Right cardiac atrium (tissue), 5 donors: Measurements from ENCODE around the gene PLEKHH1. TPM values are rescaled to one million over a fixed set of nuclear protein-coding genes. Genes with fewer than 3 reads are reported as not detected.
A peak's percentile ranks its signal among the peaks of the same experiment; 100 is the strongest.
"Not testable (repeated sequence)": the region's sequence is repeated elsewhere in the genome, so short reads cannot be mapped to it uniquely, and the experiment has no call there.

Experiments used
- ATAC-seq, 2 donors: fragments of 200-7000 bp; cut with Tn5 transposase; one replicate each; pipeline versions ENCODE4 v1.8.0 to v1.9.1; 2020; ENCODE audit warnings: moderate library complexity in 2 of 2, mild to moderate bottlenecking in 1 of 2
- DNase-seq, 3 donors: peaks; one replicate each; pipeline ENCODE4 v3.0.0-alpha.2; 2020
- H3K27ac ChIP-seq: one replicate; pipeline ENCODE4 v1.5.1; 2013; ENCODE audit warnings: mild to moderate bottlenecking, low read length, control low read depth, moderate library complexity
- H3K27me3 ChIP-seq: one replicate; pipeline ENCODE4 v1.6.1; 2013; ENCODE audit not compliant: control insufficient read depth, insufficient read depth
- H3K4me1 ChIP-seq: one replicate; pipeline ENCODE4 v1.6.1; 2013; ENCODE audit warnings: low read length; ENCODE audit not compliant: control insufficient read depth, insufficient read depth
- H3K4me3 ChIP-seq: one replicate; pipeline ENCODE4 v1.5.1; 2013; ENCODE audit warnings: low read length, control low read depth
- H3K9me3 ChIP-seq: one replicate; pipeline ENCODE4 v1.6.1; 2013; ENCODE audit warnings: low read length; ENCODE audit not compliant: control insufficient read depth
- WGBS: extraction: QIAGEN DNeasy Blood & Tissue Kit; methylation state at CpG from one replicate; pipeline ENCODE4 v1.1.7; 2013; 5-methylcytosine and 5-hydroxymethylcytosine counted together
- intact Hi-C, 4 donors: fragments of 100-400 bp; cut with DNase I; formaldehyde crosslinking; loops; one replicate each; pipeline versions ENCODE4 v1.11.0 to v1.14.0; 2022 to 2023
- polyA plus RNA-seq: library from polyadenylated mRNA; stranded (reverse); fragments of 200-250 nt; gene quantifications from one replicate; pipeline ENCODE4 v1.2.3, GENCODE V29; 2013
- total RNA-seq, 4 donors: library from RNA; stranded (reverse); fragmentation: NEBNext Ultra II Directional; extraction: Animal tissue kit (Norgen Biotek cat#: 25700); gene quantifications; one replicate each; pipeline ENCODE4 v1.2.1, GENCODE V29; 2021
- donor health status: healthy with polysubstance abuse.
- donor health status: DM: no; HTN: yes; CAD: no.
- donor health status: DM: no; HTN: no; CAD: no.
- donor health status: DM: no; HTN: yes; CAD: no; lungs with severe emphysema.
- donor health status: DM: yes; HTN: yes; CAD: no.

The PLEKHH1 gene
- total and polyA plus RNA-seq, 5 donors, result 2.5 to 6.5 (median 4.0) TPM

DNA sequence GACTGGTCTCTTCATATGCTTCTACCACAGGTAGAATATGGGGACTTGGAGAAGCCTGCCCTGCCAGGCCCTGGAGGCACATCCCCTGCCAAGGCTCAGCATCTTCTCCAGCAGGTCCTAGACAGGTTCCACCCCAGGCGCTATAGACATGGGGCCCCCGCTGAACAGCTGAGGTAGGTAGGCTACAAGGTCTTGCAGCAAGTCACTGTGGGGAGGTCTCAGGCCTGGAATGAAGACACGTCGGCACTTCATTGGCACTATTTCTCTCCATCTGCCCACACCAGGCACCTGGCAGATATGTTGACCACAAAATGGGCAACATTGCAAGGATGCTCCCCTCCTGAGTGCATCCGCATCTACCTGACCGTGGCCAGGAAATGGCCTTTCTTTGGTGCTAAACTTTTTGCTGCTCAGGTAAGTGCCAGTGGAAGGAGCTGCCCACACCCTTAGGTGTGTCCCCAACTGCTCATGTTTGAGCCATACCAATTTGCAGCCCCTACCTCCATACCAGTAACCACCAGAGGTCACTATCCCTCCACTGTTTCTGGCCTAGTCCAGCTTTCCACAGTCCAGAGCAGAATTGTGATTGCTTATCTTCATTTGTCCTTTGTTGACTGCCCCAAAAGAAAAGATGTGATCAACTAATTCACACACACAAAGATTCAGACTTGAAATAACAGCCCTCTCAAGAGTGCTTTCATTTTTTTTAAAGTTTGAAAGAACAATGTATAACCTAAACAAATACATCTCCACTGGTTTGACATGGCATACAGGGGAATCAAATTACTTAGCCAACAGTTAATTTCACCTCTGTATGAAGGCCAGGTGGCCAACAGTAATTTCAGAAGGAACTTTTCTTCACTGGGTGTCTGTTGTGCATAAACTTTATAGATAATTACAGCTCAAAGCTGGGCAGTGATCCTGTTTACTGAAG lies 50.9 kb downstream of the PLEKHH1 start:
- no peak overlapping the region for H3K27ac ChIP-seq
- H3K4me3 ChIP-seq, result no peak overlapping the region
- ATAC-seq, result peak; percentile 75 to 80
- no peak for DNase-seq
- no peaks in the 10 kb centered on the region for H3K4me1 ChIP-seq
- intact Hi-C loops, result loop anchor here in 3 of 4 donors (10.0 kb wide), 1 partner anchor 121 kb away; the partner anchor contains the start of gene RDH12 (in 3 of the 3)
- no peaks in the 10 kb centered on the region for H3K27me3 ChIP-seq
- H3K9me3 ChIP-seq, result no peaks in the 10 kb centered on the region
- 85% methylated on average over 6 of the region's 6 CpGs for WGBS

DNA sequence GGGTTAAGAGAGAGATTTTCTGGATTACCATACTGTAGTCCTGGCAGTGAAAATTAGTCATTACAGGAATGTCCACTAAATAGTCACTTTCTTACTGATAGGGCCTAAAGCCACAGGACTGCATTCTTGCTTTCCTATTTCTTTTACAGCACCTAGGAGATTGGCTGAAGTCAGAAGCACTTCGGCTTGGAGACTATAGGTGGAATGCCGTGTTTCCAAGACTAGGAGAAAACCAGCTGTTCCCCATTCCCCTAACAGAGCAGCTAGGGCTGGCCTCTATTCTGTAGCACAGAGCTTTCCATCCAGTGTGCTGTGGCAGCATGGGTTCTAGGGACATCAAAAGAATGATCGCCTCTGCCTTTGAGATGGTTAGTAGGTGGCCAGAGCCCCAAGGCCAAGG lies 51.9 kb downstream of the PLEKHH1 start:
- Histone ChIP-seq H3K27me3 (no peaks in the 10 kb centered on the region), H3K27ac (no peak overlapping the region), H3K9me3 (no peaks in the 10 kb centered on the region), H3K4me3 (no peak overlapping the region), H3K4me1 (no peaks in the 10 kb centered on the region)
- intact Hi-C loops, result loop anchor here in 3 of 4 donors (10.0 kb wide), 1 partner anchor 120 kb away; the partner anchor contains the start of gene RDH12 (in 3 of the 3)
- DNase-seq (no peak), ATAC-seq (no peak)
- 82% methylated on average over 3 of the region's 3 CpGs for WGBS

DNA sequence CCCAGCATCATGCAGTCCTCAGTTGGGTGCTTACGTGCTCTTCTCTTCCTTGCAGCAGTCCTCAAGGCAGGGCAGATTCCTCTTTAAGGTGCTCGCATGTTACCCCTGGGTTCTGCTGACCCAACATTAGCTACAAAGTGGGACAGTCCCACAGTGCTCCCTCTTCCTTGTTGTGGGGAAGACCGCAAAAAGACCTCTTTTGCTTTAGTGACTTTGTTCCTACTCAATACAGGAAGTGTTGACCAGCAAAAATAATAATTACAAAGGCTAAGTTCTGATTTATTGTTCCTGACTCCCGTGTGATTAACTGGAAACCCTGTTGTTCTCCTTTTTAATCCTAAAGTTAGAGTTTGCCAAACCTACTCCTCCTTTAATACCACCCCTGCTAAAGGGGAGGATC lies 53.3 kb downstream of the PLEKHH1 start:
- no peaks in the 10 kb centered on the region for H3K27me3 ChIP-seq
- intact Hi-C loops, result loop anchor here in 3 of 4 donors (10.0 kb wide), 1 partner anchor 118 kb away; the partner anchor contains the start of gene RDH12 (in 3 of the 3)
- H3K9me3 ChIP-seq, result no peaks in the 10 kb centered on the region
- ATAC-seq (no peak), DNase-seq (no peak)
- 72% methylated on average over 4 of the region's 4 CpGs for WGBS
- H3K27ac ChIP-seq, result no peak overlapping the region
- no peaks in the 10 kb centered on the region for H3K4me1 ChIP-seq
- H3K4me3 ChIP-seq, result no peak overlapping the region

DNA sequence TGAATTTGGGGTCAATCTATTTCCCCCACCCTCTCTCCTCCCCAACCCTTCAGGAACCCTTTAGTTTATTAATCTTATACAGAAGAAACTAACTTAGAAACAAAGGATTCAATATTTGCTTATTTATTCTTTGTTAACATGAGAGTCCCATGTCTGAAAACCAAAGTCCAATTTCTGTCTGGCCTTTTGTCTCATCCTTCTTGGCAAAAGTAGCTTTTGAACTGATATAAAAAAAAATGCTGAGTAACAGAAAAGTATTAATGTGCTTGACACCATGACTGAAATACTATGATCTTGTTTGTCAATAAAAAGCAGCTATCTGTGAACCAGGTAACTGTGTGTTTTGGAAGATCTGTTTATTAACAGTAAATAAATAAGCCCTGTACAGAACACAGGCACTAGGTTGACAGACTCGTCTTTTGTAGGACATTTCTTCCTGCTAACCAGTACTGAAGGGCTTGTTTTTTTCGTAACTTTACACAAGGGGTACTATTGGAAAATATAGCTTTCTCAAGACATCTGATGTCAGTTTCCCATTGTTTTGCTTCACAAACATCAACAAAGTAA lies 56.2 kb downstream of the PLEKHH1 start:
- Histone ChIP-seq H3K4me1 (no peaks in the 10 kb centered on the region), H3K27ac (no peak overlapping the region), H3K9me3 (no peaks in the 10 kb centered on the region), H3K4me3 (no peak overlapping the region), H3K27me3 (no peaks in the 10 kb centered on the region)
- intact Hi-C loops, result loop anchor here in 3 of 4 donors (10.0 kb wide), 1 partner anchor 116 kb away; the partner anchor contains the start of gene RDH12 (in 3 of the 3)
- DNase-seq (no peak), ATAC-seq (no peak)
- 41% methylated on average over 2 of the region's 2 CpGs for WGBS

DNA sequence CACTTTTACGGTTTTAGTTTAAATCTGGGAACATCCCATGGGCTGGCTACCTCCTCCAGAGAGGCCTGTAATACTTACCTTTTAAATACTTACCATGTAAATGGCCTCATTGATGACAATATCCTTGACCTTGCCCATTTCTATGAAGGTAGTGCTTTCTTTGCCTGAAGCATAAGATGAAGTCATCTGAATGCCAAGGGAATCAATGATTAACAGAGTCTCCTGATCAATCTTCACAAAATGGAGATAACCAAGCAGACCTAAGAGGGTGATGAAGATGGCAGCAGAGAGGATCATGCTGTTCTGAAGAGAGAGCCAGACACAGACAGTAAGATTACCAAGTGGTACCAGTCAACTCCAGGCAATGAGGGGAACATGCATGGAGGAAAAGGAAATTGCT lies 60.6 kb downstream of the PLEKHH1 start:
- H3K27me3 ChIP-seq, intact Hi-C loops, H3K9me3 ChIP-seq, ATAC-seq, H3K4me3 ChIP-seq, H3K4me1 ChIP-seq, H3K27ac ChIP-seq, DNase-seq: not testable (repeated sequence)
- whole genome bisulfite sequencing, result 0% methylated on average over 1 of the region's 1 CpG

DNA sequence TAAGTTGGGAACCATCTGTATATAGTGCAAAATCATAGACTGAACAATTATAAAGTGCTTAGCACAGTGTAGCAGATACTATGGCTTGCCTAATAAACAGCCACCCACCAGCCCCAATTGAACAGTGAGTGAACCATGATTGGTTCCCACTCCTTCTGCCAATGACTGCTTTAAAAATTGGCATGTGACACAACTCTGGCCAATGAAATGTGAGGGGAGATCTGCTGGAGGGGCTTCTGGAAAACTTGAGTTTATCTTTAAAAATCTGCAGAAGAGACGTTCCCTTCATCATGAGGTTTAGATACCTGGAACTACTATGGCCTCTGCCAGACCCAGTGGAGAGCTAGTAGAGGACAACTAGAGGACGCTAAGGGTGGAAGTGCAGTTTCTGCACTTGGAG lies 62.3 kb downstream of the PLEKHH1 start:
- ATAC-seq (no peak), DNase-seq (no peak)
- 92% methylated on average over 2 of the region's 2 CpGs for WGBS
- Histone ChIP-seq H3K9me3 (no peaks in the 10 kb centered on the region), H3K27ac (no peak overlapping the region), H3K4me1 (no peaks in the 10 kb centered on the region), H3K4me3 (no peak overlapping the region), H3K27me3 (no peaks in the 10 kb centered on the region)
- intact Hi-C loops, result no loop called here

DNA sequence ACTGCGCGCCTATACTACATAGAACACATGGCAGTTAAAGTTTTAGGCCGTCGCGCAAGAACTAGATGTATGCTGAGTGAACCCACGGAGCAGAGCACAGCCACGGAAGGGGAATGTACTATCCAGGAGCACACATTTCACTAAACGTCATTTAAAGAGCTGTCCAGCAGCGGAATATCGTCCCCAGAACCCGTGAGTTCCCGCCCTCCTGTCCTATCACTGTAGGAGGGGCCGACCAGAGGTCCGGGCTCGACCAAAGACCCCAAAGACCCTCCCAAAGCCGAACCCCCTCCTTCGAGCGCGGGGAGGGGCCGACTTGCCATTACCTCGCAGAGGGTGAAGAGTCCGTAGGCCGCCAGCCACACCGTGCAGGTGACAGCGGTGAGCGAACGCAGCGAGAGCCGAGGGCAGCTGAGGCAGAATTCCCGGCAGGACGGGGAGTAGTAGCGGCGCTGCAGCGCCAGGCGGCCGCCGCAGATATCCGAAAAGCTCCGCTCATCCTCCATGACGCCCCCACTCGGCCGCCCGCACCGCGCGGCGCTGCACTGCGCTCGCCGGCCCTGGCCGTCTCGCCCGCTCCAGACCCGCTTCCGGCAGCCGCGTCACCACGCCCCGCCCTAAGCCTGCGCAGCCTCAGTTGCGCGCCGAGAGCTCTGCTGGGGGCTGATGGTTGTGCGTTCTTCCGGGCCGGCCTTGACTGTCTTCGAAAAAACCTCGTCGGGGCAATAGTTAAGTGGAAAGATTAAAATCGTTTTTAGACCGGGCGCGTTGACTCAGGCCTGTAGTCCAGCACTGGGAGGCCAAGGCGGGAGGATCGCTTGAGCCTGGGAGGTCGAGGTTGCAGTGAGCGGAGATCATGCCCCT lies 66.8 kb downstream of the PLEKHH1 start, which contains the start of gene PIGH:
Gene PIGH, minus strand, starts transcription at position 571 of the 864 bp plus-strand sequence. Its CDS starts 65 bp downstream, at position 506.
- H3K27me3 ChIP-seq, result no peaks in the 10 kb centered on the region
- peak; percentile 91 to 97 (median 96) for DNase-seq
- peak within 1 kb of the TSS; percentile 82 for H3K27ac ChIP-seq
- peak within 1 kb of the TSS; percentile 88 for H3K4me3 ChIP-seq
- WGBS, result 4% methylated on average over 77 of the region's 77 CpGs
- ATAC-seq, result peak; percentile 100
- no peaks in the 10 kb centered on the region for H3K4me1 ChIP-seq
- no peaks in the 10 kb centered on the region for H3K9me3 ChIP-seq
- intact Hi-C loops, result no loop called here

DNA sequence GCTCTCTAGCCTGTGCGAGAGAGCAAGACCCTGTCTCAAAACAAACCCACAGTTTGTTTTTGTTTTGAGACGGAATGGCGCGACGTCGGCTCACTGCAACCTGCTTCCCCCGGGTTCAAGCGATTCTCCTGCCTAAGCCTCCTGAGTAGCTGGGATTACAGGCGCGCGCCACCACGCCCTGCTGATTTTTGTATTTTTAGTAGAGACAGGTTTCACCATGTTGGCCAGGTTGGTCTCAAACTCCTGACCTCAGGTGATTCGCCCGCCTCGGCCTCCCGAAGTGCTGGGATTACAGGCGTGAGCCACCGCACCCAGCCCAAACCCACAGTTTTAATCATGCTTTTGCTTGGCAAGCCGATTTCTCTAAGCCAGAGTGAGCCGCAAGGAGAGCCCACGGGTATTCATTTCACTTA lies 67.5 kb downstream of the PLEKHH1 start:
- ATAC-seq, intact Hi-C loops: not testable (repeated sequence)

DNA sequence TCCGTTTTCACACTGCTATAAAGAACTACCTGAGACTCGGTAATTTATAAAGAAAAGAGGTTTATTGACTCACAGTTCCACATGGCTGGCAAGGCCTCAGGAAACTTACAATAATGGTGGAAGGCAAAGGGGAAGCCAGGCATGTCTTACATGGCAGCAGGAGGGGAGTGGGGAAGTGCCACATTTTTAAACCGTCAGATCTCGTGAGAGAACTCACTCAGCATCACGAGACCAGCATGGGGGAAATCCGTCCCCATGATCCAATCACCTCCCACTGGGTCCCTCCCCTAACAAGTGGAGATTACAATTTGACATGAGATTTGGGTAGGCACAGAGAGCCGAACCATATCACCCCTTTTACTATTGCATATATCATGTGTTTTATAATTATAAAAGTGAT lies 69.0 kb downstream of the PLEKHH1 start:
- no peak overlapping the region for H3K4me3 ChIP-seq
- DNase-seq (no peak), ATAC-seq (no peak)
- no peak overlapping the region for H3K27ac ChIP-seq
- intact Hi-C loops, result no loop called here
- no peaks in the 10 kb centered on the region for H3K9me3 ChIP-seq
- WGBS, result 61% methylated on average over 7 of the region's 7 CpGs
- no peaks in the 10 kb centered on the region for H3K4me1 ChIP-seq
- H3K27me3 ChIP-seq, result no peaks in the 10 kb centered on the region

More for the DNA sequence above, 67.5 kb downstream of the PLEKHH1 start:
- Histone ChIP-seq H3K27ac (peak overlapping the region; percentile 82), H3K4me3 (peak overlapping the region; percentile 88)
- H3K9me3 ChIP-seq, DNase-seq, H3K4me1 ChIP-seq, H3K27me3 ChIP-seq: not testable (repeated sequence)
- 86% methylated on average over 21 of the region's 21 CpGs for WGBS

DNA sequence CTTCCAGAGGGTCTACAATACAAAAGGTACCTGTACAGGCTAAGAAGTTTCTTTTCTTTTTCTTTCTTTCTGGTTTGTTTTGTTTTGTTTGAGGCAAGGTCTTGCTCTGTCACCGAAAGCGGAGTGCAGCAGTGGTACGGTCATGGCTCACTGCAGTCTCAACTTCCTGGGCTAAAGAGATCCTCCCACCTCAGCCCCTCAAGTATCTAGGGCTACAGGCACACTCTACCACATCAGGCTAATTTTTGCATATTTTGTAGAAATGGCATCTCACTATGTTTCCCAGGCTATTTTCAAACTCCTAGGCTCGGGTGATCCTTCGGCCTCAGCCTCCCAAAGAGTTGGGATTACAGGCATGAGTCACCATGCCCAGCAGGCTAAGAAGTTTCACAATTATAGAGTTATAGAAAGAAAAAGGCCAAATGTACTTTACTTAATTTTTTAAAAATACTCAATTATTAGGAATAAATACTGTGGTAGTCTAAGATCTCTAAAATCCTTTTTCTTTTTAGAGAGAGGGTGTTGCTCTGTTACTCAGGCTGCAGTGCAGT lies 70.0 kb downstream of the PLEKHH1 start:
- H3K9me3 ChIP-seq, result no peaks in the 10 kb centered on the region
- WGBS, result 69% methylated on average over 5 of the region's 5 CpGs
- intact Hi-C loops, result no loop called here
- H3K27me3 ChIP-seq, result no peaks in the 10 kb centered on the region
- H3K4me1 ChIP-seq, result no peaks in the 10 kb centered on the region
- no peak overlapping the region for H3K27ac ChIP-seq
- H3K4me3 ChIP-seq, result no peak overlapping the region
- ATAC-seq (no peak), DNase-seq (no peak)
